Measurements from ENCODE around the gene LPP. TPM values are rescaled to one million over a fixed set of nuclear protein-coding genes. Genes with fewer than 3 reads are reported as not detected.

The LPP gene
- polyA plus RNA-seq, 1 experiment: 60.0 TPM

DNA sequence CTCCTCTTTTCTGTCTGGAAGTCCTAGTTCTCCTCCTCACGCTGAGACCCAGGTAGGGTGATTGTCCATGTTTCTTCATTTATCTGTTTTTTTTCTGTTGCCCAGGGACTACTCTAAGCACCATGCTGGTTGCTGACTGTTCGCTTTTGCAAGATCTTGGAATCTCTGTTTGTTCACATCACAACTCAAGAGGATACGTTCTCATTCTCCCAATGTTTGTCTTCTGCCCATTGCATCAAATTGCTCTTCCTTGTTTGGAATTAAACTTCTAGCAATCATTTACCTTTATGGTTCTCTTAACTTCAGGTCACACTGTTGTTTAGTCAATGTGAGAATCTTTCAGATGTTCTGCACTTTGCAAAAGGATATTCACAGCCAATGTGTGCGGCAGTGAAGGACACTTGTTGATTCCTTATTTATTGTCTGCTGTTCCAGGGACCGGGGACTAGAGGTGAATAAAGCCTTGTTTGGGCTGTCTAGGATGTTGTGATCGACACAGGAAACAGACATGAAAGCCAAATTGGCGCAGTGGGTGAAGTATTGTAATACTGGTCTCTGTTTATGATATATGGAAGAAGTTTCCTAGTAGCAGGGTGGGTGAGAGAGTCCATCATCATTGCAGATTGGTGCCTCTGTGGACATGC is 24.5 kb downstream of the LPP start:
- DNase-seq (ENCODE audit: low read depth): no peak
- Histone ChIP-seq H3K36me3 (ENCODE audit: control insufficient read depth, insufficient read depth, low read length) (peaks cover 4% of the 10 kb centered on the region), H3K27me3 (ENCODE audit: control insufficient read depth, insufficient read depth, low read length) (no peaks in the 10 kb centered on the region), H3K4me3 (ENCODE audit: low read depth, low read length) (no peak overlapping the region)
- POLR2A ChIA-PET: interaction anchor here (0.6 kb wide), 1 partner anchor 441 kb away, joined by 12 read pairs; no protein-coding TSS in a partner anchor
- TF ChIP-seq CTCF (IDR thresholded peaks at IDR 0.05; ENCODE audit: insufficient read depth, low read depth, low read length): no peak
- CTCF ChIA-PET: interaction anchor here (0.9 kb wide), 1 partner anchor 12 kb away, joined by 3 read pairs; no protein-coding TSS in a partner anchor

- ChIA-PET POLR2A (interaction anchor here (0.6 kb wide), 1 partner anchor 442 kb away, joined by 12 read pairs; no protein-coding TSS in a partner anchor), CTCF (interaction anchor here (0.9 to 1.2 kb wide), 2 partner anchors 11 to 439 kb away, joined by 3 read pairs; no protein-coding TSS in a partner anchor)
- peaks cover 3% of the 10 kb centered on the region for H3K36me3 ChIP-seq (ENCODE audit: control insufficient read depth, insufficient read depth, low read length)
- TF ChIP-seq CTCF (IDR thresholded peaks at IDR 0.05; ENCODE audit: insufficient read depth, low read depth, low read length): 0 out of 2 replicates have a peak, but pooled peaks have one; percentile 13
- no peak for DNase-seq (ENCODE audit: low read depth)
- H3K27me3 ChIP-seq (ENCODE audit: control insufficient read depth, insufficient read depth, low read length): no peaks in the 10 kb centered on the region
- no peak overlapping the region for H3K4me3 ChIP-seq (ENCODE audit: low read depth, low read length)
Measured at GRCh38 chr3:188179006-188179966, 25.3 kb downstream of the LPP start.

DNA sequence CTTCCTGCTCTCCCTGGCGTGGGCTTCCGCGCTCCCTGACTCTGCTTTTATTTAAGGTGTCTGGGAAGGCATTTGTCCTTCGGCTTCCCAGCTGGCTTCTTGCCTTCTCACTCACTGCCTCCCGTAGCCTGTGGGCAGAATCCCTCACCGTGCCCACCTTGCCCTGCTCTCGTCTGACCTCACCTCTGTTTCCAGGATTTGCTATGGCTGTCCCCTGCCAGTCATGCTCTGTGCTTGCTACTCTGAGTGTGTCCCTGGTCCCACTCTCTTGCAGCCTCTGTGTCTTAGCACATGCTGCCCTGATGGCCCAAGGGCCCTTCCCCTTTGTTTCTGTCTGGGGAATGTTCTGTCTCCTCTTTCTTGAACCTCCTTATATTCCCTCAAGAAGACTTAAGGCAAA is 26.2 kb downstream of the LPP start:
- H3K36me3 ChIP-seq (ENCODE audit: control insufficient read depth, insufficient read depth, low read length): peaks cover 2% of the 10 kb centered on the region
- no peak overlapping the region for H3K4me3 ChIP-seq (ENCODE audit: low read depth, low read length)
- POLR2A ChIA-PET: no interaction called here
- CTCF ChIA-PET: interaction anchor here (1.2 kb wide), 1 partner anchor 440 kb away, joined by 3 read pairs; no protein-coding TSS in a partner anchor
- no peak for DNase-seq (ENCODE audit: low read depth)
- no peak for TF ChIP-seq CTCF (IDR thresholded peaks at IDR 0.05; ENCODE audit: insufficient read depth, low read depth, low read length)
- H3K27me3 ChIP-seq (ENCODE audit: control insufficient read depth, insufficient read depth, low read length): no peaks in the 10 kb centered on the region

- no peak for TF ChIP-seq CTCF (IDR thresholded peaks at IDR 0.05; ENCODE audit: insufficient read depth, low read depth, low read length)
- H3K27me3 ChIP-seq (ENCODE audit: control insufficient read depth, insufficient read depth, low read length): no peaks in the 10 kb centered on the region
- no peak for DNase-seq (ENCODE audit: low read depth)
- no peak overlapping the region for H3K4me3 ChIP-seq (ENCODE audit: low read depth, low read length)
- CTCF ChIA-PET: interaction anchor here (0.6 kb wide), 1 partner anchor 86 kb away, joined by 3 read pairs; no protein-coding TSS in a partner anchor
- POLR2A ChIA-PET: interaction anchor here (0.6 kb wide), 1 partner anchor 13 kb away, joined by 3 read pairs; no protein-coding TSS in a partner anchor
- H3K36me3 ChIP-seq (ENCODE audit: control insufficient read depth, insufficient read depth, low read length): peaks cover 2% of the 10 kb centered on the region
Measured at GRCh38 chr3:188183452-188183851, 29.5 kb downstream of the LPP start.

DNA sequence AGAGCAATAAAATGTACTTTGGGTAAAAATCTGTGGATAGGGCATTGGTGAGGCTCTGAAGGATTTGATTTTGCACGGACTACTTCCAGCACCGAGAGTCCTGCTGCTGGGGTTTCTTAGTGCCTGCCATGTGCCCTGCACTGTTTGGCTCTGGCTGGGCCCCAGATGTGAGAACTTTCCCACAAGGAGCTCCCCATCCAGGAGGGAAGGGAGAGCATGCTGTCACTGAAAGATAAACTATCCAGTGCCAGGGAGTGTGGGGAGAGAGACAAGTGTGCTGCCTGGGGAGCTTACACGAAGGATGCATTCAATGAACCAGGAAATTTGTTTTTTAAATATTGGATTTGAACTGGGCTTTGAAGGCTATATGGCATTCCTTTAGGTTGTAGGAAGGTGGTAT is 30.2 kb downstream of the LPP start:
- Histone ChIP-seq H3K27me3 (ENCODE audit: control insufficient read depth, insufficient read depth, low read length) (no peaks in the 10 kb centered on the region), H3K4me3 (ENCODE audit: low read depth, low read length) (no peak overlapping the region), H3K36me3 (ENCODE audit: control insufficient read depth, insufficient read depth, low read length) (peaks cover 2% of the 10 kb centered on the region)
- TF ChIP-seq CTCF (IDR thresholded peaks at IDR 0.05; ENCODE audit: insufficient read depth, low read depth, low read length): no peak
- no peak for DNase-seq (ENCODE audit: low read depth)
- CTCF ChIA-PET: no interaction called here
- POLR2A ChIA-PET: interaction anchor here (0.6 kb wide), 1 partner anchor 13 kb away, joined by 3 read pairs; no protein-coding TSS in a partner anchor
